BE2C (cell line): Measurements from ENCODE around the gene IGF2R. TPM values are rescaled to one million over a fixed set of nuclear protein-coding genes. Genes with fewer than 3 reads are reported as not detected.
"Not testable (repeated sequence)": the region's sequence is repeated elsewhere in the genome, so short reads cannot be mapped to it uniquely, and the experiment has no call there.

Source experiments
- DNase-seq: peaks from one replicate; pipeline ENCODE4 v3.0.0-alpha.2; 2020
- H3K27me3 ChIP-seq: fragments of 250-450 bp; sonication (Bioruptor Pico); 2 replicates; pipeline ENCODE4 v1.5.1; 2020; ENCODE audit warnings: mild to moderate bottlenecking
- H3K36me3 ChIP-seq: fragments of 250-450 bp; sonication (Bioruptor Pico); 2 replicates; pipeline ENCODE4 v1.5.1; 2020; ENCODE audit warnings: mild to moderate bottlenecking
- H3K4me1 ChIP-seq: fragments of 250-450 bp; sonication (Bioruptor Pico); 2 replicates; pipeline ENCODE4 v1.5.1; 2020
- H3K4me3 ChIP-seq: 2 replicates; pipeline ENCODE4 v1.5.1; 2011; ENCODE audit warnings: low read depth, low read length
- H3K9me3 ChIP-seq: fragments of 250-450 bp; sonication (Bioruptor Pico); 2 replicates; pipeline ENCODE4 v1.5.1; 2020
- CTCF ChIP-seq: IDR thresholded peaks from 2 replicates; pipeline ENCODE4 v1.5.1; 2012; ENCODE audit warnings: mild to moderate bottlenecking, low read depth, low read length
- polyA plus RNA-seq: library from polyadenylated mRNA; unstranded; fragments of >200 nt; gene quantifications from one replicate; pipeline ENCODE4 v1.2.1, GENCODE V29; 2012; ENCODE audit warnings: low read depth, missing spikeins; ENCODE audit not compliant: insufficient read length, insufficient read depth

The IGF2R gene
- polyA plus RNA-seq, result 25.4 TPM

DNA sequence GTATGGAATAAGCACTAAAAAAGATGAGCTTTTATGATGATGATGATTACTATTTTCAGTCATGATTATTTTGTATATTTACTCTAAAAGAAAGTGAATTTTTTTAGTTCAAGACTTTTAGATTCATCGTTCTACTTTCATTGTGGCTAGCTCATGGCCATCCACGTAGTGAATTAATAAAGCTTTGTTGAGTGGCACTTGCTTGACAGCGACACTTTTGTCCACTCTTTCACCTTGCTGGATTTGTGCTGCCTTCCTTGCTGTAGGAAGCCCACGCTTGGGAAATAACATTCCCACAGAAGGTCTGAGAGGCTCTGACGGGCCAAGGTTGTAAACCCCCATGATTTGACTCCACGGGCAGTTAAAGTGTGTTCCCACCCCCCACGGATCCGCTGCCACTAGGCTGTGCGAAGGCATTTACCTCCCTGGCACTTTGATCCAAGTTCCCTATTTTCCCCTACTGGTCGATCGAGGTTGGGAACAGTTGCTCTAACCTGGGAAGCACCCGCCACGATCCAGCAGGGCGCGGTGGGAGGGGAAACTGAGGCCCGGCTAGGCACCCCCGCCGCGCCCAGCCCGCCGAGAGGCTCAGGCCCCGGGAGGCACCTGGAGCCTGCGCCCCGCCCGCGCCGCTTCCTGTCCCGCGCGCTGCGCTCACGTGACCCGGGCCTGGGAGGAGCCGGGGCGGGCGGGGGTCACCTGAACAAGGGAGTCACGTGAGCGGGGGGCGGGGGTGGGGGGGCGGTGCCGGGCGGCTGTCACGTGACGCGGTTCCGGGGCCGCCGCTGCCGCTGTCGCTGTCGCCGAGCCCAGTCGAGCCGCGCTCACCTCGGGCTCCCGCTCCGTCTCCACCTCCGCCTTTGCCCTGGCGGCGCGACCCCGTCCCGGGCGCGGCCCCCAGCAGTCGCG, at the start of gene IGF2R:
TSS of gene IGF2R (plus strand) at position 788 of the 909 bp plus-strand sequence. CDS start 165 bp downstream, outside the sequence.
- peak; percentile 94 for DNase-seq
- TF ChIP-seq CTCF, result 0 out of 2 replicates have a peak, but pooled peaks have one; percentile 11

GRCh38 chr6:159919800-159920199, 49.1 kb upstream of the IGF2R start:
- DNase-seq, result no peak
- no peak for TF ChIP-seq CTCF
- no peaks in the 10 kb centered on the region for H3K4me1 ChIP-seq

More for the DNA sequence above, at the start of gene IGF2R:
- H3K36me3 ChIP-seq, result no peaks in the 10 kb centered on the region
- H3K27me3 ChIP-seq, result no peaks in the 10 kb centered on the region
- no peaks in the 10 kb centered on the region for H3K9me3 ChIP-seq
- no peaks in the 10 kb centered on the region for H3K4me1 ChIP-seq
- H3K4me3 ChIP-seq, result peak within 1 kb of the TSS; percentile 79

GRCh38 chr6:159924150-159924549, 44.7 kb upstream of the IGF2R start:
- H3K4me3 ChIP-seq, H3K4me1 ChIP-seq, DNase-seq, H3K36me3 ChIP-seq, H3K9me3 ChIP-seq, H3K27me3 ChIP-seq: not testable (repeated sequence)

More at GRCh38 chr6:159919800-159920199, 49.1 kb upstream of the IGF2R start:
- Histone ChIP-seq H3K36me3 (no peaks in the 10 kb centered on the region), H3K27me3 (peaks cover 10% of the 10 kb centered on the region; the same call in 1 of the 2 replicates), H3K9me3 (no peaks in the 10 kb centered on the region), H3K4me3 (no peak overlapping the region)

GRCh38 chr6:159926542-159927203, 42.2 kb upstream of the IGF2R start:
- no peaks in the 10 kb centered on the region for H3K27me3 ChIP-seq
- H3K4me3 ChIP-seq, result no peak overlapping the region
- TF ChIP-seq CTCF, result no peak
- DNase-seq, result no peak
- no peaks in the 10 kb centered on the region for H3K9me3 ChIP-seq
- no peaks in the 10 kb centered on the region for H3K36me3 ChIP-seq
- no peaks in the 10 kb centered on the region for H3K4me1 ChIP-seq

- H3K4me3 ChIP-seq, result no peak overlapping the region
- H3K9me3 ChIP-seq, result no peaks in the 10 kb centered on the region
- no peaks in the 10 kb centered on the region for H3K36me3 ChIP-seq
- DNase-seq, result peak; percentile 53
- no peak for TF ChIP-seq CTCF
- no peaks in the 10 kb centered on the region; the same call in 1 of the 2 replicates for H3K27me3 ChIP-seq
- no peaks in the 10 kb centered on the region for H3K4me1 ChIP-seq
These were observed 39.1 kb upstream of the IGF2R start for GRCh38 chr6:159929819-159930218.

GRCh38 chr6:159931112-159931511, 37.8 kb upstream of the IGF2R start:
- DNase-seq, result no peak
- TF ChIP-seq CTCF, result no peak

More at GRCh38 chr6:159931112-159931511, 37.8 kb upstream of the IGF2R start:
- H3K36me3 ChIP-seq, result no peaks in the 10 kb centered on the region
- no peak overlapping the region for H3K4me3 ChIP-seq
- no peaks in the 10 kb centered on the region for H3K4me1 ChIP-seq
- no peaks in the 10 kb centered on the region; the same call in 1 of the 2 replicates for H3K27me3 ChIP-seq
- no peaks in the 10 kb centered on the region for H3K9me3 ChIP-seq
